ENCODE results near the gene RELN.

Gene RELN

DNA sequence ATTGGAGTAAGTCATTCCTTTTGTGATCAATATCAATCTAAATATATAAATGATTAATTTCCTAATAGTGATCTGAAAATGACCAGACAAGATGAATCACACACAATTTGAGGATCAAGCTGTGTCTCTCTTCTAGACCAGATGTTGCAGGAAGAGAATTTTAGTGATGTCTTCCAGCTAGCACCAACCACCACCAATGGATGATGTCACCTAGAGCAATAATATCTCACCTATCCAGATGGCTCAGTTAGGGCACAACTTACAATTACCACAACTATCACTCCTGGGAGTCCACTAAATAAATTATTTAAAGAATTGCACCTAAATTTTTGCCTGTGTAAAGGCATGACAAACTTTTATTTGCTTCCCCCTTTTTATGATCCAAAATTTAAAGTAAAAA, 25.2 kb downstream of the RELN start:
- FAIRE-seq = no peak
- TF ChIP-seq, protein P1, sequence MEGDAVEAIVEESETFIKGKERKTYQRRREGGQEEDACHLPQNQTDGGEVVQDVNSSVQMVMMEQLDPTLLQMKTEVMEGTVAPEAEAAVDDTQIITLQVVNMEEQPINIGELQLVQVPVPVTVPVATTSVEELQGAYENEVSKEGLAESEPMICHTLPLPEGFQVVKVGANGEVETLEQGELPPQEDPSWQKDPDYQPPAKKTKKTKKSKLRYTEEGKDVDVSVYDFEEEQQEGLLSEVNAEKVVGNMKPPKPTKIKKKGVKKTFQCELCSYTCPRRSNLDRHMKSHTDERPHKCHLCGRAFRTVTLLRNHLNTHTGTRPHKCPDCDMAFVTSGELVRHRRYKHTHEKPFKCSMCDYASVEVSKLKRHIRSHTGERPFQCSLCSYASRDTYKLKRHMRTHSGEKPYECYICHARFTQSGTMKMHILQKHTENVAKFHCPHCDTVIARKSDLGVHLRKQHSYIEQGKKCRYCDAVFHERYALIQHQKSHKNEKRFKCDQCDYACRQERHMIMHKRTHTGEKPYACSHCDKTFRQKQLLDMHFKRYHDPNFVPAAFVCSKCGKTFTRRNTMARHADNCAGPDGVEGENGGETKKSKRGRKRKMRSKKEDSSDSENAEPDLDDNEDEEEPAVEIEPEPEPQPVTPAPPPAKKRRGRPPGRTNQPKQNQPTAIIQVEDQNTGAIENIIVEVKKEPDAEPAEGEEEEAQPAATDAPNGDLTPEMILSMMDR (IDR thresholded peaks at IDR 0.05; ENCODE audit: insufficient read depth, missing control alignments) = no peak

GRCh38 chr7:103962070-103962469, 27.4 kb downstream of the RELN start:
- DNase-seq (ENCODE audit: insufficient read length, low spot score) = no peak
- TF ChIP-seq, protein P1 (IDR thresholded peaks at IDR 0.05; ENCODE audit: insufficient read depth, missing control alignments) = no peak
- no peak for FAIRE-seq

More for the DNA sequence above, 25.2 kb downstream of the RELN start:
- DNase-seq (ENCODE audit: insufficient read length, low spot score) = no peak

DNA sequence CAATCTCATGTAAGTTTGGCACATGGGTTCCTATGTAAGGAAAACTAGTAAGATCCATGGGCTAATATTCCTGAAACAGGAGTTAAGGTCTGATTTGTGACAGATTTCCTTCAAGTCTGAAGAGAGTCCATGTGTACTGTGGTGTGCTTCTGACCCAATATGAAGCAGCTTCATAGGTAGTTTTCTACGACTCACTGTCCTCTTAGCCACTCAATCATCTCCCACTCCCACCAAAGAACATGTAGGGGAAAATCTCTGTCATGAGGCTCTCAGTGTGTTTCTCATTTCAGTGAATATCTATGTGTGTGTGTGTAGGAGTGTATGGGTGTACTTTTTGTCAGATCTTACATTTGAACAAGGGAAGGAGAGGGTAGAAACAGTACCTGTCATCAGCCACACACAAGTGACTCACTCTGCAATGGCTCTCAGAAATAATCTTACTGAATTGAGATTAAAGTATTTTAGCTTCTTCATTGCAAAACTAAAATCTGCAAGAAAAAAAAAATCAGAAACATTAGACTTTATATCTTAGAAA, 31.1 kb downstream of the RELN start:
- no peak for FAIRE-seq
- TF ChIP-seq, protein P1 (IDR thresholded peaks at IDR 0.05; ENCODE audit: insufficient read depth, missing control alignments) = no peak
- DNase-seq (ENCODE audit: insufficient read length, low spot score) = no peak

DNA sequence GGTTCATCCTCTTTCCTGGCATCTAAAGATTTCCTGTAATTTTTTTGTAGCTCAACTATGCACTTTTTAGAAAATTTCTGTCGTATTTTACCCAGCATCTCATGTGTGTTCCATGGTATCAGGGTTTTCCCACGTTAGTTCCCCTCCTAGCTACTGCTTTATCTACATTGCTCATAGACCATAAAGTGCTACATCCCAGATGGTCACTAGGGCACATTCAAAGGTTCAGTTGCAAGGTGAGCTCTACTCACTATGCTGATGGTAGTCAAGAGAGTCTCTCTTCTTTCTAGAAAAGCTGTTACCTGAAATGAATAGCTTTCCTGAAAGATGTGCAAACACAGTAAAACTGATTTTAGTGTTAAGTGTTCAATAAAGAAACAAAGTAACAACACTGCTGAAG, 33.5 kb downstream of the RELN start:
- no peak for DNase-seq (ENCODE audit: insufficient read length, low spot score)
- TF ChIP-seq, protein P1 (IDR thresholded peaks at IDR 0.05; ENCODE audit: insufficient read depth, missing control alignments) = no peak
- FAIRE-seq = no peak

DNA sequence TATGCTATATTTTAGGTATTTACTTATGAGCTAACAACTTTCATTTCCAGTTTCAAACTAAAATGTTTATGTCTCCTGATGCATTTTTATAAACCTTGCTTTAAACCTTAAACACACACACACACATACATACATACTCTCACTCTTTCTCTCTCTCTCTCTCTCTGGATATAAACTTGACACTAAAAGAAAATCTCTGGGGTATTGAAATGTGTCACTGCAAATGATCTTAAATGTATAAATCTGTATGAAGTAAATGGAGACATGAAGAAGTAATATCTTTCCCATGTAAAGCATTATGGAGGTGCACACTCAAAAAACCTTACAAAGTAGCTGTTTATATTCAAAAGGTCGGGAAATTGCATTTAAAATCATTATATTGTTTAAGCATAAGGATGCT, 37.0 kb downstream of the RELN start:
- DNase-seq (ENCODE audit: insufficient read length, low spot score) (no peak), FAIRE-seq (no peak)
- TF ChIP-seq, protein P1 (IDR thresholded peaks at IDR 0.05; ENCODE audit: insufficient read depth, missing control alignments) = no peak

DNA sequence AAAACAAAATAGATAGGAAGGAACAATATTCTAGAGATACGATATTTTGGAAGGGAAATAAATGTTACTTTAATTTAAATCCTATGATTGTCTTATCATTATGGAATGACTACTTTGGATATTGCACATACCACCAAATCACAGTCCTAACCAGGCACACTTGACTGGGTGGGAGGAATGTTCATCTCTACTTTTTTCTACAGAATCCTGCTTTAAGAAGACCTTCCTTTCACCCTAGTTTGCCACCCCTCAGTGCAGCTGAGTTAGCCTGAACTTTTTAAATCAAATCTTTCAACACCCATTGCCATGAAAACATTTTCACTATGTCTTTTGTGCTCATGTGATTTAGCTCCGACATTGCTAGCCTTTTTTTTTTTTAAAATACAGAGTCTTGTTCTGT, 38.1 kb downstream of the RELN start:
- DNase-seq (ENCODE audit: insufficient read length, low spot score) (no peak), FAIRE-seq (no peak)
- TF ChIP-seq, protein P1 (IDR thresholded peaks at IDR 0.05; ENCODE audit: insufficient read depth, missing control alignments) = no peak

DNA sequence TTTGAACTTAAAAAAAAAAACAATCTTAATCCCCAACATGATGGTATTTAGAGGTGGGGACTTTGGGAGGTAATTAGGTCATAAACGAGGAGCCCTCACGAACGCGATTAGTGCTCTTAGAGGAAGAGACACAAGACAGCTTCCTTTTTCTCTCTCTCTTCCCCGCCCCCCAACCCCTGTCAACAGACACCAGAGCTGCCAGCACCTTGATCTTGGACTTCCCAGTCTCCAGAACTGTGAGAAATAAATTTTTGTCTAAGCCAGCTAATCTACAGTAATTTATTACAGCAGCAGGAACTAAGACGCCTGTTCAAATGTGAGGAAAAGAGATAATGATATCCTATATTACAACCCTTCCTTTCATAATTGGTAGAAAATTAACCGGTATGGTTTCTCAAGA, 40.1 kb downstream of the RELN start:
- TF ChIP-seq, protein P1 (IDR thresholded peaks at IDR 0.05; ENCODE audit: insufficient read depth, missing control alignments) = no peak
- FAIRE-seq (no peak), DNase-seq (ENCODE audit: insufficient read length, low spot score) (no peak)

Data from D721Med (cell line).